ENCODE measurements around the gene GP2.

- TF ChIP-seq CTCF (IDR thresholded peaks at IDR 0.05; ENCODE audit: low read length) (no peak), EZH2 (IDR thresholded peaks at IDR 0.05; ENCODE audit: borderline replicate concordance, low read length) (no peak)
These were observed 18.3 kb downstream of the GP2 start for GRCh38 chr16:20308801-20309590.

Data from OCI-LY1 (cell line).